ENCODE measurements around the gene TTC21B.

- TF ChIP-seq CTCF (IDR thresholded peaks at IDR 0.05; ENCODE audit: insufficient read depth, low read length, poor library complexity, severe bottlenecking) (no peak), EZH2phosphoT487 (conservative IDR thresholded peaks at IDR 0.05; ENCODE audit: low read length) (no peak)
Observed at GRCh38 chr2:165901620-165902298, 51.8 kb downstream of the TTC21B start.
